ENCODE data around the gene FAM13B. TPM values are rescaled to one million over a fixed set of nuclear protein-coding genes. Genes with fewer than 3 reads are reported as not detected.
A peak's percentile ranks its signal among the peaks of the same experiment; 100 is the strongest.
"Not testable (repeated sequence)": the region's sequence is repeated elsewhere in the genome, so short reads cannot be mapped to it uniquely, and the experiment has no call there.

The FAM13B gene
- polyA plus RNA-seq, 3 donors = 48.3 to 55.1 (median 54.0) TPM

GRCh38 chr5:138038826-138039225 lies 5.9 kb upstream of the FAM13B start:
- DNase-seq (ENCODE audit: extremely low read depth in 1 of 11, low read depth in 9 of 11, low spot score in 4 of 11) = no peak

- no peak for DNase-seq (ENCODE audit: extremely low read depth in 1 of 11, low read depth in 9 of 11, low spot score in 4 of 11)
Measured at GRCh38 chr5:138037907-138038633, 5.2 kb upstream of the FAM13B start.

GRCh38 chr5:138037271-138037670 lies 4.4 kb upstream of the FAM13B start:
- no peak for DNase-seq (ENCODE audit: extremely low read depth in 1 of 11, low read depth in 9 of 11, low spot score in 4 of 11)

GRCh38 chr5:138035605-138036537 lies 3.0 kb upstream of the FAM13B start:
- DNase-seq (ENCODE audit: extremely low read depth in 1 of 11, low read depth in 9 of 11, low spot score in 4 of 11) = peak; percentile 50 to 89 (median 76)

GRCh38 chr5:138033907-138034306 lies 1.0 kb upstream of the FAM13B start:
- no peak for DNase-seq (ENCODE audit: extremely low read depth in 1 of 11, low read depth in 9 of 11, low spot score in 4 of 11)

GRCh38 chr5:138033386-138033808 lies 518 bp upstream of the FAM13B start:
- DNase-seq (ENCODE audit: extremely low read depth in 1 of 11, low read depth in 9 of 11, low spot score in 4 of 11) = no peak

GRCh38 chr5:138032028-138032571 lies 779 bp downstream of the FAM13B start:
- DNase-seq (ENCODE audit: extremely low read depth in 1 of 11, low read depth in 9 of 11, low spot score in 4 of 11) = peak in 6 of 11 donors; percentile 20 to 33 (median 25)

- DNase-seq (ENCODE audit: extremely low read depth in 1 of 11, low read depth in 9 of 11, low spot score in 4 of 11) = no peak
Measured at GRCh38 chr5:138029944-138030343, 2.9 kb downstream of the FAM13B start.

GRCh38 chr5:138029501-138029900 lies 3.4 kb downstream of the FAM13B start:
- no peak for DNase-seq (ENCODE audit: extremely low read depth in 1 of 11, low read depth in 9 of 11, low spot score in 4 of 11)

GRCh38 chr5:138028971-138029365 lies 3.9 kb downstream of the FAM13B start:
- DNase-seq (ENCODE audit: extremely low read depth in 1 of 11, low read depth in 9 of 11, low spot score in 4 of 11) = no peak

- not testable (repeated sequence) for DNase-seq (ENCODE audit: extremely low read depth in 1 of 11, low read depth in 9 of 11, low spot score in 4 of 11)
Measured at GRCh38 chr5:138028262-138028970, 4.5 kb downstream of the FAM13B start.

GRCh38 chr5:138026793-138027192 lies 6.1 kb downstream of the FAM13B start:
- DNase-seq (ENCODE audit: extremely low read depth in 1 of 11, low read depth in 9 of 11, low spot score in 4 of 11) = not testable (repeated sequence)

GRCh38 chr5:138025285-138025684 lies 7.6 kb downstream of the FAM13B start:
- DNase-seq (ENCODE audit: extremely low read depth in 1 of 11, low read depth in 9 of 11, low spot score in 4 of 11) = no peak

GRCh38 chr5:138024117-138024516 lies 8.8 kb downstream of the FAM13B start:
- DNase-seq (ENCODE audit: extremely low read depth in 1 of 11, low read depth in 9 of 11, low spot score in 4 of 11) = no peak

GRCh38 chr5:138022912-138023311 lies 10.0 kb downstream of the FAM13B start:
- DNase-seq (ENCODE audit: extremely low read depth in 1 of 11, low read depth in 9 of 11, low spot score in 4 of 11) = no peak

- DNase-seq (ENCODE audit: extremely low read depth in 1 of 11, low read depth in 9 of 11, low spot score in 4 of 11) = no peak
Measured at GRCh38 chr5:138021771-138022170, 11.1 kb downstream of the FAM13B start.

- DNase-seq (ENCODE audit: extremely low read depth in 1 of 11, low read depth in 9 of 11, low spot score in 4 of 11) = no peak
Measured at GRCh38 chr5:138018849-138019248, 14.0 kb downstream of the FAM13B start.

GRCh38 chr5:138015916-138016315 lies 17.0 kb downstream of the FAM13B start:
- DNase-seq (ENCODE audit: extremely low read depth in 1 of 11, low read depth in 9 of 11, low spot score in 4 of 11) = no peak

- DNase-seq (ENCODE audit: extremely low read depth in 1 of 11, low read depth in 9 of 11, low spot score in 4 of 11) = no peak
Measured at GRCh38 chr5:138011991-138012390, 20.9 kb downstream of the FAM13B start.
